B cell (primary cell): Measurements from ENCODE around the gene SELENBP1.
"Not testable (repeated sequence)": the region's sequence is repeated elsewhere in the genome, so short reads cannot be mapped to it uniquely, and the experiment has no call there.

Experiments
- CTCF ChIP-seq: fragments of 200-600 bp; IDR thresholded peaks from one replicate; pipeline ENCODE4 v1.8.0; 2022; ENCODE audit warnings: antibody characterized with exemption, mild to moderate bottlenecking
- EZH2 ChIP-seq: IDR thresholded peaks from 2 replicates; pipeline ENCODE4 v1.6.1; 2012; ENCODE audit warnings: borderline replicate concordance, low read depth, mild to moderate bottlenecking, moderate library complexity, low read length; ENCODE audit not compliant: insufficient read depth, poor library complexity, severe bottlenecking

GRCh38 chr1:151396265-151396664, 23.8 kb upstream of the SELENBP1 start:
- TF ChIP-seq EZH2, CTCF: not testable (repeated sequence)
